Pancreas (tissue), 10 donors: ENCODE data around the gene CTTNBP2. TPM values are rescaled to one million over a fixed set of nuclear protein-coding genes. Genes with fewer than 3 reads are reported as not detected.

Experiments
- ATAC-seq, 4 donors: fragments of 200-7000 bp; cut with Tn5 transposase; one replicate each; pipeline versions ENCODE4 v1.8.0 to v1.9.1; 2020; ENCODE audit warnings: mild to moderate bottlenecking in 4 of 4, moderate library complexity in 4 of 4
- DNase-seq, 6 donors: peaks; one replicate each; pipeline ENCODE4 v3.0.0-alpha.2; 2020
- FAIRE-seq: peaks from 2 replicates; lab custom pipeline; 2012; peaks lifted over from hg19 to GRCh38; lab: Jason Lieb, UNC
- H3K27ac ChIP-seq, 4 donors: fragments of 200-600 bp; sonication (generic); 1 replicate in 3 of 4; 2 replicates in 1 of 4; pipeline versions ENCODE4 v1.5.0 to v1.8.0; 2020
- H3K27me3 ChIP-seq, 4 donors: fragments of 200-600 bp; one replicate each; pipeline ENCODE4 v1.8.0; 2021
- H3K36me3 ChIP-seq, 3 donors: fragments of 200-600 bp; sonication (generic) in 1 of 3; one replicate each; pipeline versions ENCODE4 v1.5.0 to v1.8.0; 2020 to 2021
- H3K4me1 ChIP-seq, 3 donors: fragments of 200-600 bp; one replicate each; pipeline ENCODE4 v1.8.0; 2021
- H3K4me3 ChIP-seq, 4 donors: fragments of 200-600 bp; sonication (generic) in 2 of 4; one replicate each; pipeline versions ENCODE4 v1.5.0 to v1.8.0; 2020 to 2021
- H3K9me3 ChIP-seq, 4 donors: fragments of 200-600 bp; one replicate each; pipeline ENCODE4 v1.8.0; 2021
- WGBS, 2 donors: extraction: QIAGEN DNeasy Blood & Tissue Kit; methylation state at CpG; one replicate each; pipeline ENCODE4 v1.1.7; 2013; 5-methylcytosine and 5-hydroxymethylcytosine counted together
- intact Hi-C, 3 donors: fragments of 100-400 bp; cut with DNase I; formaldehyde crosslinking; loops; one replicate each; pipeline versions ENCODE4 v1.11.1 to v1.14.2; 2022
- polyA plus RNA-seq, 2 donors: library from polyadenylated mRNA; stranded (reverse); fragments of 200-250 nt; gene quantifications; one replicate each; pipeline ENCODE4 v1.2.3, GENCODE V29; 2013
- total RNA-seq, 6 donors: library from RNA; stranded (reverse); fragmentation: NEBNext Ultra II Directional in 4 of 6; extraction: Animal tissue kit (Norgen Biotek cat#: 25700) in 4 of 6; gene quantifications; one replicate each; pipeline versions ENCODE4 v1.2.1 to v1.2.4, GENCODE V29; 2021 to 2023
- TF ChIP-seq, protein P1 (sequence below), 4 donors: fragments of 200-600 bp; sonication (generic) in 3 of 4; IDR thresholded peaks; one replicate each; pipeline versions ENCODE4 v1.5.0 to v1.8.0; 2021; ENCODE audit warnings: antibody characterized with exemption in 4 of 4
- donor health status: healthy with polysubstance abuse.
- donor health status: DM: no; HTN: no; CAD: no; lungs with moderate emphysema.
- donor health status: DM: no; HTN: no; CAD: no.
- donor health status: control.
- donor health status: control.
- donor health status: Bipolar disorder and iron deficiency.
- donor health status: DM: yes; HTN: yes; CAD: no.
- donor health status: DM: no; HTN: no; CAD: no.
- donor health status: DM: no; HTN: no; CAD: no.
- donor health status: DM: yes; HTN: yes; CAD: no.

CTTNBP2 gene
- total and polyA plus RNA-seq, 8 donors: 4.8 to 15.4 (median 10.5) TPM

DNA sequence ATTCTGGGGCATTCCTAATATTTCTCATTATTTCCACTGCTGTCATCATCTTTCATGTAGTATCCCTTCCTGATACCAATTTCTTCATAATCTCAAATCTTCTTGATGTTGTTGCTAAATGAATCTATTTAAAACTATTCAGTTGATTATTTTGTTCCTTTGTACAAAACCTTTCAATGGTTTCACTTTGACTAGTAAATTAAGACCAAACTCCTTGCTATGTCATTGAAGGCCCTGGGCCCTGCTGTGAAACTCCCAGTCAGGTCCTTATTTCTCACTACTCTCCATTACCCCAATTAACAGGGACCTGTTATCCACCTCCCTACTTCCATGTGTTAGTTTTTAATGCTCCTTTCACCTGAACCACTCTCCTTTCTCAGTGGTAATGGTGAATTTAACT lies 97.0 kb downstream of the CTTNBP2 start:
- DNase-seq (no peak), FAIRE-seq (no peak), ATAC-seq (no peak)
- intact Hi-C loops: no loop called here
- no peaks in the 10 kb centered on the region for H3K9me3 ChIP-seq
- no peak overlapping the region for H3K4me3 ChIP-seq
- H3K27me3 ChIP-seq: no peaks in the 10 kb centered on the region
- H3K27ac ChIP-seq: no peak overlapping the region
- H3K36me3 ChIP-seq: no peaks in the 10 kb centered on the region
- TF ChIP-seq, protein P1, sequence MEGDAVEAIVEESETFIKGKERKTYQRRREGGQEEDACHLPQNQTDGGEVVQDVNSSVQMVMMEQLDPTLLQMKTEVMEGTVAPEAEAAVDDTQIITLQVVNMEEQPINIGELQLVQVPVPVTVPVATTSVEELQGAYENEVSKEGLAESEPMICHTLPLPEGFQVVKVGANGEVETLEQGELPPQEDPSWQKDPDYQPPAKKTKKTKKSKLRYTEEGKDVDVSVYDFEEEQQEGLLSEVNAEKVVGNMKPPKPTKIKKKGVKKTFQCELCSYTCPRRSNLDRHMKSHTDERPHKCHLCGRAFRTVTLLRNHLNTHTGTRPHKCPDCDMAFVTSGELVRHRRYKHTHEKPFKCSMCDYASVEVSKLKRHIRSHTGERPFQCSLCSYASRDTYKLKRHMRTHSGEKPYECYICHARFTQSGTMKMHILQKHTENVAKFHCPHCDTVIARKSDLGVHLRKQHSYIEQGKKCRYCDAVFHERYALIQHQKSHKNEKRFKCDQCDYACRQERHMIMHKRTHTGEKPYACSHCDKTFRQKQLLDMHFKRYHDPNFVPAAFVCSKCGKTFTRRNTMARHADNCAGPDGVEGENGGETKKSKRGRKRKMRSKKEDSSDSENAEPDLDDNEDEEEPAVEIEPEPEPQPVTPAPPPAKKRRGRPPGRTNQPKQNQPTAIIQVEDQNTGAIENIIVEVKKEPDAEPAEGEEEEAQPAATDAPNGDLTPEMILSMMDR (IDR thresholded peaks at IDR 0.05): no peak
- H3K4me1 ChIP-seq: peaks cover 0 to 5% (median 0%) of the 10 kb centered on the region in 3 donors

DNA sequence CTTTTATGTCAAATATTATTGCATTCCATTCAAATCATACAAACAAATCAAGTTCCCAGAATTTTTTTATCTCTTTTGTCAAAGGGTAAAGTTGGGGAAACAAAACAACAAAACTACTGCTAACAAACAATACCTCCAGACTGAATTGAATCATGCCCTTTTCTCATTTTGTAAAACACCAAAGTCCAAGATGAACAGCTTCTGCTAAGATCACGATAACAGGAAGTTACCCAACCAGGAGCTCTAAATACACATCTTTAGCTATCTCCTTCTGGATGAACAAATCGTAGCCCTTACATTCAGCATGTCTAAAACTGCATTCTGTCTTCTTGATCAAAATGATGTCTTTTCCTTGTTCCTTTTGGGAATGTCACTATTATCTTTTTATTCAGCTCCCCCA lies 97.4 kb downstream of the CTTNBP2 start:
- H3K4me3 ChIP-seq: no peak overlapping the region
- TF ChIP-seq, protein P1 (IDR thresholded peaks at IDR 0.05): no peak
- no peaks in the 10 kb centered on the region for H3K9me3 ChIP-seq
- FAIRE-seq (no peak), ATAC-seq (no peak), DNase-seq (no peak)
- no peaks in the 10 kb centered on the region for H3K36me3 ChIP-seq
- H3K27me3 ChIP-seq: no peaks in the 10 kb centered on the region
- intact Hi-C loops: no loop called here
- 79 to 91% methylated on average over 2 of the region's 2 CpGs for WGBS, 2 donors
- H3K27ac ChIP-seq: no peak overlapping the region
- peaks cover 0 to 5% (median 0%) of the 10 kb centered on the region in 3 donors for H3K4me1 ChIP-seq

DNA sequence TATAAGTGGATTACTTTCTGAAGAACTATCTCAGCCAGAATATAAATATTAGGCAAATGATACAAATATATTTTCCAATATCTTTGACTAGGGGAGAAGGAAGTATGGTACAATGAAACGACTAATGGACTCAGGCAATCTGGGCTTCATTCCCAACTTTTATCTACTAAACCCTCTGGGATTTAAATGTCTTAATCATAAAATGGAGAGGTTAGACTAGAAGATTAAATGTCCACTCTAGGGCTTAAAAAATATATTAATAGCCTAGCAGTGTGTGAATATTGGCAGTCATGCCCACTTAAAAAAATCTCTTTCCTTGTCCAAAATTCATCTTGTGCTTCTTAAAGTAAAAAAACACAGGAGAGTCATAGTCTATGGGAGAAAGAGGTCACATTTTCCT lies 98.3 kb downstream of the CTTNBP2 start:
- H3K4me1 ChIP-seq: peaks cover 0 to 5% (median 0%) of the 10 kb centered on the region in 3 donors
- ATAC-seq (no peak), FAIRE-seq (no peak), DNase-seq (no peak)
- no peaks in the 10 kb centered on the region for H3K9me3 ChIP-seq
- intact Hi-C loops: no loop called here
- no peak overlapping the region for H3K4me3 ChIP-seq
- H3K36me3 ChIP-seq: no peaks in the 10 kb centered on the region
- TF ChIP-seq, protein P1 (IDR thresholded peaks at IDR 0.05): no peak
- no peaks in the 10 kb centered on the region for H3K27me3 ChIP-seq
- 17 to 23% methylated on average over 1 of the region's 1 CpG for WGBS, 2 donors
- H3K27ac ChIP-seq: no peak overlapping the region

DNA sequence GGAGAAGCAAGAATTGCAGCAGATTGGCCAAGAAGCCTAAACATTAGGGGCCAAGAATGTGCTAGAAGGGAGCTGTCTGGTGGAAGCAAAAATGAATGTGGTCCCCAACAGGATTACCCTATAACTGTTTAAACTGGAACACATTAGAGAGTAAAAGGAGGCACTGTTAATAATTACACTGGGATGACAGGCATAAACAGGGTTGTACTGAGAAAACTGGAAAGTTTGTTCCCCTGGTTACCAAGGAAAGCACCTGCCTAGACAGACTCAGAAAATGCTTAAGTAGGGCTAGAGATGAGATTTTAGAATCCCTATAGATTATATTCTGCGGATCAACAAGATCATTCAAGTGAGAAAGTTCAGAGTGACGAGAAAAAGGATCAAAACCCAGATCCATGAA lies 100.8 kb downstream of the CTTNBP2 start:
- H3K27ac ChIP-seq: no peak overlapping the region
- FAIRE-seq: no peak

DNA sequence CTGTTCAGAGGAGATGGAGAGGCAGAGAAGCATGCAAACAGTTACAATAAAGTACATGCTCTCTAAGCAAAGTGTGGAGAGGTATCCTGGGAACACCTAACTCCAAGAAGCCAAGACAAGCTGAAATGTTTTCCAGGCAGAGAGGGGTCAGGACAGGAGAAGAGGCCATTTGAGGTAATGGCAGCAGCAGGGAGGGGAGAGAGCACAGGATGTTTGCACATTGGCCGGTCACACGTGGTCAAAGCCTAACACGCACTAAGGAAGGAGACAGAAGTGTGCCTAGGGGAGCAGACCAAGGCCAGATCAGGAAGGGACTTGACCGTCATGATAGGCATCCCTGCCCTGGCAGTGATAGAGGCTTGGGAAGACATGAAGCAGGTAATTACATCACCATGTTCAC lies 101.5 kb downstream of the CTTNBP2 start:
- TF ChIP-seq, protein P1 (IDR thresholded peaks at IDR 0.05): no peak
- WGBS, 2 donors: 54 to 71% methylated on average over 4 of the region's 4 CpGs
- intact Hi-C loops: no loop called here
- H3K27ac ChIP-seq: no peak overlapping the region
- no peak for FAIRE-seq
- no peak for DNase-seq
- no peaks in the 10 kb centered on the region for H3K36me3 ChIP-seq
- H3K27me3 ChIP-seq: no peaks in the 10 kb centered on the region
- ATAC-seq: peak in 2 of 4 donors; percentile 28 to 62
- H3K4me3 ChIP-seq: no peak overlapping the region
- no peaks in the 10 kb centered on the region for H3K9me3 ChIP-seq
- peaks cover 0 to 5% (median 0%) of the 10 kb centered on the region in 3 donors for H3K4me1 ChIP-seq

More for the DNA sequence above, 100.8 kb downstream of the CTTNBP2 start:
- DNase-seq (no peak), ATAC-seq (peak in 2 of 4 donors; percentile 25 to 47)
- WGBS, 2 donors: 91 to 93% methylated on average over 2 of the region's 2 CpGs
- no peaks in the 10 kb centered on the region for H3K27me3 ChIP-seq
- H3K4me3 ChIP-seq: no peak overlapping the region
- TF ChIP-seq, protein P1 (IDR thresholded peaks at IDR 0.05): no peak
- H3K36me3 ChIP-seq: no peaks in the 10 kb centered on the region
- H3K4me1 ChIP-seq: peaks cover 0 to 5% (median 0%) of the 10 kb centered on the region in 3 donors
- no peaks in the 10 kb centered on the region for H3K9me3 ChIP-seq
- intact Hi-C loops: no loop called here
